GM12878 (cell line): Measurements from ENCODE around the gene R3HDM1. TPM values are rescaled to one million over a fixed set of nuclear protein-coding genes. Genes with fewer than 3 reads are reported as not detected.

Experiments used
- ATAC-seq: fragments of 200-7000 bp; cut with Tn5 transposase; 3 replicates; pipeline ENCODE4 v1.9.1; 2020; ENCODE audit warnings: mild to moderate bottlenecking, moderate library complexity
- BruUV-seq: library from RNA; stranded (reverse); fragments of 400-500 nt; replicated peaks from 2 replicates; lab custom pipeline; 2021; lab: Mats Ljungman, UMichigan
- CTCF ChIA-PET: fragments of 300-600 bp; sonication (Branson Sonifier 250); formaldehyde crosslinking; extraction: SDS; loops from one replicate; lab custom pipeline; 2021; ENCODE audit warnings: inconsistent platforms; lab: Yijun Ruan, JAX
- POLR2A ChIA-PET: fragments of 350-600 bp; formaldehyde crosslinking; extraction: SDS; loops from one replicate; lab custom pipeline; 2021; ENCODE audit warnings: inconsistent platforms; lab: Charles Lee
- RAD21 ChIA-PET: fragments of 300-600 bp; sonication (Branson Sonifier 250); formaldehyde crosslinking; loops from one replicate; lab custom pipeline; 2023; ENCODE audit warnings: antibody characterized with exemption; ENCODE audit not compliant: unreplicated experiment; lab: Charles Lee
- SMC1A ChIA-PET: fragments of 300-600 bp; sonication (Branson Sonifier 250); formaldehyde crosslinking; loops from one replicate; lab custom pipeline; 2023; ENCODE audit not compliant: unreplicated experiment, uncharacterized antibody; lab: Charles Lee
- DNase-seq: peaks from one replicate; pipeline ENCODE4 v3.0.0-alpha.2; 2011; ENCODE audit warnings: low read depth, low spot score
- FAIRE-seq: peaks from 3 replicates; lab custom pipeline; 2011; peaks lifted over from hg19 to GRCh38; lab: Jason Lieb, UNC
- H2AFZ ChIP-seq: 2 replicates; pipeline ENCODE4 v1.6.0; 2011; ENCODE audit warnings: low read depth, low read length, control low read depth; ENCODE audit not compliant: control insufficient read depth
- H3K27ac ChIP-seq: 2 replicates; pipeline ENCODE4 v1.5.1; 2011; ENCODE audit warnings: control low read depth; ENCODE audit not compliant: control insufficient read depth, insufficient read depth
- H3K27me3 ChIP-seq, 2 experiments: replicated peaks in 1 of 2; 2 replicates each; pipeline versions ENCODE4 v1.6.0 to v1.6.1; 2011; ENCODE audit warnings: low read length in 1 of 2; ENCODE audit not compliant: control insufficient read depth in 2 of 2, insufficient read depth in 2 of 2
- H3K36me3 ChIP-seq, 2 experiments: 2 replicates each; pipeline ENCODE4 v1.5.1; 2011; ENCODE audit warnings: low read length in 1 of 2; ENCODE audit not compliant: control insufficient read depth in 2 of 2, insufficient read depth in 2 of 2
- H3K4me1 ChIP-seq: 2 replicates; pipeline ENCODE4 v1.6.1; 2011; ENCODE audit warnings: mild to moderate bottlenecking, low read length, moderate library complexity, mixed read lengths; ENCODE audit not compliant: control insufficient read depth, insufficient read depth
- H3K4me2 ChIP-seq: 2 replicates; pipeline ENCODE4 v1.6.0; 2011; ENCODE audit warnings: control low read depth; ENCODE audit not compliant: control insufficient read depth, insufficient read depth
- H3K4me3 ChIP-seq: fragments of 200-600 bp; sonication (generic); 2 replicates; pipeline ENCODE4 v1.5.1; 2016
- H3K79me2 ChIP-seq: 2 replicates; pipeline ENCODE4 v1.6.0; 2011; ENCODE audit warnings: low read length; ENCODE audit not compliant: control insufficient read depth, insufficient read depth
- H3K9ac ChIP-seq: 2 replicates; pipeline ENCODE4 v1.8.0; 2011; ENCODE audit warnings: low read length, control low read depth, mixed read lengths; ENCODE audit not compliant: control insufficient read depth, insufficient read depth
- H3K9me3 ChIP-seq: replicated peaks from 3 replicates; pipeline ENCODE4 v1.5.1; 2011; ENCODE audit warnings: mild to moderate bottlenecking, low read length; ENCODE audit not compliant: control insufficient read depth, insufficient read depth
- H4K20me1 ChIP-seq: 2 replicates; pipeline ENCODE4 v1.6.0; 2011; ENCODE audit not compliant: control insufficient read depth, insufficient read depth
- BMI1 ChIP-seq: fragments of 450-650 bp; IDR thresholded peaks from 2 replicates; pipeline ENCODE4 v1.6.1; 2016; ENCODE audit warnings: mild to moderate bottlenecking, moderate library complexity, borderline replicate concordance
- CBX3 ChIP-seq: fragments of 200-600 bp; sonication (generic); IDR thresholded peaks from 2 replicates; pipeline ENCODE4 v1.6.1; 2016; ENCODE audit warnings: low read depth, borderline replicate concordance
- CHD4 ChIP-seq: fragments of 200-600 bp; sonication (generic); IDR thresholded peaks from 2 replicates; pipeline ENCODE4 v1.6.1; 2016; ENCODE audit warnings: mild to moderate bottlenecking
- E2F4 ChIP-seq: IDR thresholded peaks from 2 replicates; pipeline ENCODE4 v1.6.1; 2012; ENCODE audit warnings: low read depth, low read length, improper control_type of control experiment
- ESRRA ChIP-seq: IDR thresholded peaks from 2 replicates; pipeline ENCODE4 v1.6.1; 2012; ENCODE audit warnings: mild to moderate bottlenecking, low read length, improper control_type of control experiment
- HCFC1 ChIP-seq: fragments of 150-350 bp; IDR thresholded peaks from 2 replicates; pipeline ENCODE4 v1.6.1; 2014; ENCODE audit warnings: low read length
- HDAC6 ChIP-seq: fragments of 200-600 bp; sonication (generic); IDR thresholded peaks from one replicate; pipeline ENCODE4 v1.8.0; 2017; ENCODE audit warnings: antibody characterized with exemption; ENCODE audit not compliant: unreplicated experiment
- IKZF1 ChIP-seq: fragments of 450-650 bp; conservative IDR thresholded peaks from 2 replicates; pipeline ENCODE4 v1.6.1; 2017; ENCODE audit warnings: antibody characterized with exemption, mild to moderate bottlenecking
- MLLT1 ChIP-seq: fragments of 450-650 bp; IDR thresholded peaks from 2 replicates; pipeline ENCODE4 v1.6.1; 2016; ENCODE audit warnings: mild to moderate bottlenecking
- MTA3 ChIP-seq: IDR thresholded peaks from 2 replicates; pipeline ENCODE4 v1.6.1; 2012; ENCODE audit warnings: low read length, inconsistent platforms, borderline replicate concordance
- NFIC ChIP-seq: IDR thresholded peaks from 2 replicates; pipeline ENCODE4 v1.6.1; 2012; ENCODE audit warnings: low read depth, mild to moderate bottlenecking, inconsistent platforms, low read length, moderate library complexity
- PAX5 ChIP-seq: IDR thresholded peaks from 2 replicates; pipeline ENCODE4 v1.6.1; 2011; ENCODE audit warnings: low read depth, low read length, borderline replicate concordance
- SP1 ChIP-seq: IDR thresholded peaks from one replicate; pipeline ENCODE4 v1.6.1; 2011; ENCODE audit warnings: low read depth, low read length
- STAT3 ChIP-seq: IDR thresholded peaks from 2 replicates; pipeline ENCODE4 v1.6.1; 2011; ENCODE audit warnings: low read depth, low read length, improper control_type of control experiment
- ZNF207 ChIP-seq: fragments of 450-650 bp; IDR thresholded peaks from 2 replicates; pipeline ENCODE4 v1.6.1; 2014; ENCODE audit warnings: antibody characterized with exemption, mild to moderate bottlenecking, borderline replicate concordance
- ZNF274 ChIP-seq: IDR thresholded peaks from one replicate; pipeline ENCODE4 v1.8.0; 2011; ENCODE audit not compliant: insufficient read length, insufficient read depth
- WGBS: methylation state at CpG from one replicate; pipeline ENCODE4 v1.1.6; 2016; ENCODE audit warnings: low lambda C conversion rate; ENCODE audit not compliant: insufficient replicate concordance, insufficient coverage; ENCODE audit errors: missing lambda C conversion rate; 5-methylcytosine and 5-hydroxymethylcytosine counted together
- in situ Hi-C: fragments of 300-500 bp; cut with MboI; formaldehyde crosslinking; loops from 9 replicates; pipeline ENCODE4 v1.14.3; 2018; ENCODE audit warnings: mixed read lengths
- intact Hi-C: fragments of 100-400 bp; cut with micrococcal nuclease; formaldehyde crosslinking; loops from one replicate; pipeline ENCODE4 v1.14.2; 2022; ENCODE audit not compliant: unreplicated experiment
- polyA plus RNA-seq, 11 experiments: library from polyadenylated mRNA; depleted of rRNA in 4 of 11; unstranded in 6 of 11; stranded (reverse) in 5 of 11; fragments of >200 nt; fragmentation: Nextera tagmentation in 4 of 11; fragmentation: Illumina TruSeq in 1 of 11; extraction: Ambion mirVana in 4 of 11; extraction: Trizol in 1 of 11; gene quantifications; 1 replicate in 1 of 11; 2 replicates in 10 of 11; pipeline versions ENCODE4 v1.2.1 to v1.2.3, GENCODE V29; 2011 to 2016; ENCODE audit warnings: inconsistent platforms in 2 of 11, missing spikeins in 2 of 11, low read depth in 1 of 11
- total RNA-seq, 4 experiments: library from RNA; depleted of rRNA in 3 of 4; stranded (reverse); fragments of >200 nt in 3 of 4; fragmentation: Illumina TruSeq in 1 of 4; extraction: Trizol in 1 of 4; gene quantifications; 2 replicates each; pipeline versions ENCODE4 v1.2.1 to v1.2.3, GENCODE V29; 2013 to 2021

Gene R3HDM1
- total and polyA plus RNA-seq, 10 of the 15 experiments (the other 5 are each of a cell fraction or from before 2014, with no cell fraction given), result 16.8 to 89.6 (median 47.7) TPM

GRCh38 chr2:135547311-135547710, 16.0 kb downstream of the R3HDM1 start (continued):
- no peak for TF ChIP-seq SP1
- TF ChIP-seq MLLT1, result no peak
- TF ChIP-seq BMI1, result no peak
- no peak for TF ChIP-seq MTA3
- TF ChIP-seq ZNF207, result no peak
- no peak for TF ChIP-seq CHD4
- no peak for TF ChIP-seq CBX3

- ChIA-PET RAD21 (interaction anchor here (1.5 kb wide), 1 partner anchor 20 kb away, joined by 4 read pairs; the partner anchor contains the start of genes R3HDM1 and ZRANB3), SMC1A (interaction anchor here (1.2 kb wide), 1 partner anchor 252 kb away, joined by 3 read pairs; no protein-coding TSS in a partner anchor)
- H3K79me2 ChIP-seq, result peaks cover 30% of the 10 kb centered on the region
- no peak overlapping the region for H2AFZ ChIP-seq
- TF ChIP-seq PAX5, result no peak
- no peak for TF ChIP-seq ESRRA
- no peak for TF ChIP-seq HCFC1
- TF ChIP-seq NFIC, result no peak
- TF ChIP-seq HDAC6, result no peak
- no peak for TF ChIP-seq MTA3
- no peak for TF ChIP-seq ZNF274
- TF ChIP-seq IKZF1, result no peak
- TF ChIP-seq E2F4, result no peak
- no peak for TF ChIP-seq STAT3
- TF ChIP-seq, all 136 proteins: peak for 0
- no peak overlapping the region for H3K27ac ChIP-seq
- H3K4me2 ChIP-seq, result no peak overlapping the region
- H3K4me3 ChIP-seq, result no peak overlapping the region
- no peaks in the 10 kb centered on the region for H3K27me3 ChIP-seq
- no peak for FAIRE-seq
- no peaks in the 10 kb centered on the region; the same call in 2 of the 3 replicates for H3K9me3 ChIP-seq
- ChIA-PET CTCF (interaction anchor here (1.5 kb wide), 1 partner anchor 499 kb away, joined by 4 read pairs; the partner anchor contains the start of gene RAB3GAP1), POLR2A (interaction anchor here (0.6 kb wide), 2 partner anchors 14 to 22 kb away, joined by 3 to 6 read pairs; no protein-coding TSS in a partner anchor)
- ATAC-seq, result no peak
- no peak overlapping the region for H3K9ac ChIP-seq
- H3K36me3 ChIP-seq, result 0 out of 4 replicates have a peak, but pooled peaks cover 0 to 2% of the 10 kb centered on the region in 2 experiments
- intact Hi-C loops (no loop called here), in situ Hi-C loops (no loop called here)
- BruUV-seq, result no TSS peak
- DNase-seq, result no peak
- H3K4me1 ChIP-seq, result no peaks in the 10 kb centered on the region
- WGBS, result 96% methylated on average over 5 of the region's 5 CpGs
- no peaks in the 10 kb centered on the region for H4K20me1 ChIP-seq
These were observed 20.1 kb downstream of the R3HDM1 start for GRCh38 chr2:135551356-135551755.
